Measurements from ENCODE around the gene MRPL9.

Gene MRPL9

GRCh38 chr1:151720974-151721787, 42.1 kb downstream of the MRPL9 start, which contains the start of gene RIIAD1:
Gene RIIAD1 (plus strand): TSS chr1:151721522. CDS start chr1:151721537, 15 bp downstream.
- TF ChIP-seq REST (IDR thresholded peaks at IDR 0.05; ENCODE audit: low read depth), result no peak
- no peak for TF ChIP-seq TEAD4 (IDR thresholded peaks at IDR 0.05)
- no peak for TF ChIP-seq NFIC (IDR thresholded peaks at IDR 0.05)

- TF ChIP-seq YY1 (IDR thresholded peaks at IDR 0.05; ENCODE audit: low read depth) (no peak), ZBTB7A (IDR thresholded peaks at IDR 0.05; ENCODE audit: low read depth) (no peak), CREB1 (IDR thresholded peaks at IDR 0.05; ENCODE audit: low read depth) (no peak), MAX (IDR thresholded peaks at IDR 0.05) (no peak), CEBPB (IDR thresholded peaks at IDR 0.05) (no peak), FOXM1 (IDR thresholded peaks at IDR 0.05; ENCODE audit: borderline replicate concordance, low read depth) (no peak), REST (IDR thresholded peaks at IDR 0.05; ENCODE audit: low read depth) (no peak), TEAD4 (IDR thresholded peaks at IDR 0.05) (no peak), TAF1 (IDR thresholded peaks at IDR 0.05; ENCODE audit: low read depth) (no peak), TCF12 (IDR thresholded peaks at IDR 0.05; ENCODE audit: low read depth) (no peak), EP300 (IDR thresholded peaks at IDR 0.05; ENCODE audit: borderline replicate concordance) (no peak), RAD21 (IDR thresholded peaks at IDR 0.05; ENCODE audit: low read depth) (no peak), NFIC (IDR thresholded peaks at IDR 0.05) (no peak), EGR1 (IDR thresholded peaks at IDR 0.05) (no peak)
- TF ChIP-seq, protein P1, sequence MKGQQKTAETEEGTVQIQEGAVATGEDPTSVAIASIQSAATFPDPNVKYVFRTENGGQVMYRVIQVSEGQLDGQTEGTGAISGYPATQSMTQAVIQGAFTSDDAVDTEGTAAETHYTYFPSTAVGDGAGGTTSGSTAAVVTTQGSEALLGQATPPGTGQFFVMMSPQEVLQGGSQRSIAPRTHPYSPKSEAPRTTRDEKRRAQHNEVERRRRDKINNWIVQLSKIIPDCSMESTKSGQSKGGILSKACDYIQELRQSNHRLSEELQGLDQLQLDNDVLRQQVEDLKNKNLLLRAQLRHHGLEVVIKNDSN (IDR thresholded peaks at IDR 0.05), result no peak
Observed at GRCh38 chr1:151720554-151720953, 42.7 kb downstream of the MRPL9 start.

DNA sequence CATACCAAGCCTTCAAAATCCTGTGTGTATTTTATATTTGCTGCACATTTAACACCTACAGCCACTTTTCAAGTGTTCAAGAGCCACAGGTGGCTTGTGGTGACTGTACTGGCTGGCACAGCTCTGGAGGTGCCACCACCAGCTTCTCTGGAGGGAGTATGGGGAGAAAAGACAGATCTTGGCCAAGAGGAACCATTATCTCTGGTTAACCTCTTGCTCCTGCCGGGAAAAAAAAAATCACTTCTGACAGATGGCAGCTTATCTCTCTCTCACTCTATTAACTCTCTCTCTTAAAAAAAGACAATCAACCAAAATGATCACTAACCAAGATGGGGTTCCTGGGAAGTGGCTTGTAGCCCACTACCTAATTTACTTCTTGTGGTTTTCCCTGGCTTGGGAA, 43.2 kb downstream of the MRPL9 start:
- TF ChIP-seq EGR1 (IDR thresholded peaks at IDR 0.05) (no peak), NFIC (IDR thresholded peaks at IDR 0.05) (no peak)
- TF ChIP-seq, protein P1 (IDR thresholded peaks at IDR 0.05), result no peak

GRCh38 chr1:151718666-151719065, 44.6 kb downstream of the MRPL9 start:
- TF ChIP-seq, protein P1 (IDR thresholded peaks at IDR 0.05), result no peak
- TF ChIP-seq TCF12 (IDR thresholded peaks at IDR 0.05; ENCODE audit: low read depth) (no peak), NFIC (IDR thresholded peaks at IDR 0.05) (no peak), TEAD4 (IDR thresholded peaks at IDR 0.05) (no peak), RAD21 (IDR thresholded peaks at IDR 0.05; ENCODE audit: low read depth) (no peak), EGR1 (IDR thresholded peaks at IDR 0.05) (no peak), CEBPB (IDR thresholded peaks at IDR 0.05) (no peak), TAF1 (IDR thresholded peaks at IDR 0.05; ENCODE audit: low read depth) (no peak), ZBTB7A (IDR thresholded peaks at IDR 0.05; ENCODE audit: low read depth) (no peak)

DNA sequence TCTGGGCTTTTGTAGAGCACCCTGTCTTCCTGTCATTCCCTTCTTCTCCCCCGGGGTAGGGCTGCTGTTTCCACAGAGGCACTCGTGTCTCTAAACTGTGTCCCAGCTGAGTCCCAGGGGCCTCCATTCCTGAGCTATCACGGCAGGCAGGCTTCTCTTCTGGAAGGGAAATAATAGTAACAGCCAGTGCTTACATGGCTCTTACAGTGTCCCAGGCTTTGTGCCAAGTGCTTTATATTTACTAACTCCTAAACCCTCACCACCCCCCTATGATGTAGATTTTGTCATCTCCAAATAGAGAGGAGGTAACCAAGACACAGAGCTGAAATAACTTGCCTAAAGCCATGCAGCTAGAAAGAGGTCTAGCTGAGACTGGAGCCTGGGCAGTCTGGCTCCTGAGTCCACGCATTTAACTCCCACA, 45.3 kb downstream of the MRPL9 start:
- TF ChIP-seq FOXM1 (IDR thresholded peaks at IDR 0.05; ENCODE audit: borderline replicate concordance, low read depth), result no peak
- TF ChIP-seq MAX (IDR thresholded peaks at IDR 0.05), result no peak
- TF ChIP-seq, protein P1 (IDR thresholded peaks at IDR 0.05), result no peak
- TF ChIP-seq NFIC (IDR thresholded peaks at IDR 0.05), result no peak
- no peak for TF ChIP-seq TEAD4 (IDR thresholded peaks at IDR 0.05)
- no peak for TF ChIP-seq ZBTB7A (IDR thresholded peaks at IDR 0.05; ENCODE audit: low read depth)
- no peak for TF ChIP-seq CREB1 (IDR thresholded peaks at IDR 0.05; ENCODE audit: low read depth)
- TF ChIP-seq YY1 (IDR thresholded peaks at IDR 0.05; ENCODE audit: low read depth), result no peak
- TF ChIP-seq TAF1 (IDR thresholded peaks at IDR 0.05; ENCODE audit: low read depth), result no peak
- TF ChIP-seq EGR1 (IDR thresholded peaks at IDR 0.05), result no peak
- TF ChIP-seq RAD21 (IDR thresholded peaks at IDR 0.05; ENCODE audit: low read depth), result no peak
- TF ChIP-seq CEBPB (IDR thresholded peaks at IDR 0.05), result no peak
- TF ChIP-seq TCF12 (IDR thresholded peaks at IDR 0.05; ENCODE audit: low read depth), result no peak
- TF ChIP-seq REST (IDR thresholded peaks at IDR 0.05; ENCODE audit: low read depth), result no peak
- TF ChIP-seq EP300 (IDR thresholded peaks at IDR 0.05; ENCODE audit: borderline replicate concordance), result no peak
